ENCODE results near the gene MAPK13. TPM values are rescaled to one million over a fixed set of nuclear protein-coding genes. Genes with fewer than 3 reads are reported as not detected.

Gene MAPK13
- total RNA-seq, 1 experiment from 2014 or later, result 2.6 TPM

- H3K27ac ChIP-seq (ENCODE audit: low read depth, low read length, poor library complexity, severe bottlenecking), result no peak overlapping the region
- no TSS peak for BruUV-seq (replicated peaks)
- TF ChIP-seq CTCF (conservative IDR thresholded peaks at IDR 0.05; ENCODE audit: low read depth, low read length), result no peak
- TF ChIP-seq EZH2 (IDR thresholded peaks at IDR 0.05; ENCODE audit: borderline replicate concordance, low read depth, low read length, poor library complexity, severe bottlenecking), result no peak
- H3K4me1 ChIP-seq (ENCODE audit: insufficient read depth, low read length, poor library complexity, severe bottlenecking), result no peaks in the 10 kb centered on the region
- DNase-seq (ENCODE audit: low spot score), result no peak
- H3K9me3 ChIP-seq (ENCODE audit: low read depth, low read length, poor library complexity, severe bottlenecking), result no peaks in the 10 kb centered on the region
- no peak overlapping the region for H3K4me3 ChIP-seq (ENCODE audit: low read depth, low read length, poor library complexity, severe bottlenecking)
- intact Hi-C loops (cut with micrococcal nuclease; ENCODE audit: unreplicated experiment), result no loop called here
- peaks cover 4% of the 10 kb centered on the region for H3K36me3 ChIP-seq (ENCODE audit: insufficient read depth, low read length, poor library complexity, severe bottlenecking)
- POLR2A ChIA-PET (ENCODE audit: low non-redundant PET), result no interaction called here
- CTCF ChIA-PET, result no interaction called here
- no peaks in the 10 kb centered on the region for H3K27me3 ChIP-seq (replicated peaks; ENCODE audit: insufficient read depth, low read depth, low read length, poor library complexity)
These were observed 41.3 kb upstream of the MAPK13 start for GRCh38 chr6:36089048-36089447.

GRCh38 chr6:36094238-36094637 is 36.1 kb upstream of the MAPK13 start:
- intact Hi-C loops (cut with micrococcal nuclease; ENCODE audit: unreplicated experiment), result loop anchor here (10.0 kb wide), 1 partner anchor 359 kb away; the partner anchor contains the start of gene ARMC12
- CTCF ChIA-PET, result interaction anchor here (0.6 to 1.1 kb wide), 3 partner anchors 66 to 572 kb away, joined by 3 to 10 read pairs (median 6); partner anchors contain the start of gene MAPK14
- Histone ChIP-seq H3K27me3 (replicated peaks; ENCODE audit: insufficient read depth, low read depth, low read length, poor library complexity) (no peaks in the 10 kb centered on the region), H3K27ac (ENCODE audit: low read depth, low read length, poor library complexity, severe bottlenecking) (no peak overlapping the region), H3K4me3 (ENCODE audit: low read depth, low read length, poor library complexity, severe bottlenecking) (no peak overlapping the region), H3K36me3 (ENCODE audit: insufficient read depth, low read length, poor library complexity, severe bottlenecking) (peaks cover 4% of the 10 kb centered on the region), H3K9me3 (ENCODE audit: low read depth, low read length, poor library complexity, severe bottlenecking) (no peaks in the 10 kb centered on the region), H3K4me1 (ENCODE audit: insufficient read depth, low read length, poor library complexity, severe bottlenecking) (peaks cover 4% of the 10 kb centered on the region)
- BruUV-seq (replicated peaks), result no TSS peak
- TF ChIP-seq CTCF (conservative IDR thresholded peaks at IDR 0.05; ENCODE audit: low read depth, low read length) (no peak), EZH2 (IDR thresholded peaks at IDR 0.05; ENCODE audit: borderline replicate concordance, low read depth, low read length, poor library complexity, severe bottlenecking) (no peak)
- DNase-seq (ENCODE audit: low spot score), result no peak
- POLR2A ChIA-PET (ENCODE audit: low non-redundant PET), result no interaction called here

- Histone ChIP-seq H3K27ac (ENCODE audit: low read depth, low read length, poor library complexity, severe bottlenecking) (no peak overlapping the region), H3K36me3 (ENCODE audit: insufficient read depth, low read length, poor library complexity, severe bottlenecking) (peaks cover 4% of the 10 kb centered on the region), H3K4me1 (ENCODE audit: insufficient read depth, low read length, poor library complexity, severe bottlenecking) (peaks cover 10% of the 10 kb centered on the region), H3K9me3 (ENCODE audit: low read depth, low read length, poor library complexity, severe bottlenecking) (no peaks in the 10 kb centered on the region), H3K4me3 (ENCODE audit: low read depth, low read length, poor library complexity, severe bottlenecking) (no peak overlapping the region), H3K27me3 (replicated peaks; ENCODE audit: insufficient read depth, low read depth, low read length, poor library complexity) (no peaks in the 10 kb centered on the region)
- TF ChIP-seq CTCF (conservative IDR thresholded peaks at IDR 0.05; ENCODE audit: low read depth, low read length) (peak; percentile 97), EZH2 (IDR thresholded peaks at IDR 0.05; ENCODE audit: borderline replicate concordance, low read depth, low read length, poor library complexity, severe bottlenecking) (no peak)
- no TSS peak for BruUV-seq (replicated peaks)
- ChIA-PET CTCF (interaction anchor here (0.6 to 1.1 kb wide), 4 partner anchors 65 to 572 kb away, joined by 3 to 10 read pairs (median 5); partner anchors contain the start of gene MAPK14), POLR2A (ENCODE audit: low non-redundant PET) (no interaction called here)
- intact Hi-C loops (cut with micrococcal nuclease; ENCODE audit: unreplicated experiment), result loop anchor here (1.0 to 10.0 kb wide), 2 partner anchors 68 to 360 kb away; partner anchors contain the start of genes ARMC12 and MAPK14
- DNase-seq (ENCODE audit: low spot score), result peak; percentile 87
These were observed 35.4 kb upstream of the MAPK13 start for GRCh38 chr6:36094753-36095496.
